ENCODE data around the gene CDC6.

Gene CDC6

GRCh38 chr17:40331743-40332641 is 44.3 kb downstream of the CDC6 start:
- DNase-seq: peak in 5 of 10 donors; percentile 60 to 92 (median 75)
- intact Hi-C loops (cut with DNase I): no loop called here

GRCh38 chr17:40333781-40334448 is 46.2 kb downstream of the CDC6 start:
- intact Hi-C loops (cut with DNase I): no loop called here
- no peak for DNase-seq

GRCh38 chr17:40335620-40336019 is 47.9 kb downstream of the CDC6 start:
- intact Hi-C loops (cut with DNase I): no loop called here
- DNase-seq: no peak

- peak in 3 of 10 donors; percentile 53 to 89 (median 79) for DNase-seq
- intact Hi-C loops (cut with DNase I): no loop called here
Observed at GRCh38 chr17:40337351-40337750, 49.7 kb downstream of the CDC6 start.

- DNase-seq: peak in 1 of 10 donors; percentile 58
- intact Hi-C loops (cut with DNase I): no loop called here
Observed at GRCh38 chr17:40338058-40338457, 50.4 kb downstream of the CDC6 start.

GRCh38 chr17:40338941-40339649 is 51.4 kb downstream of the CDC6 start:
- intact Hi-C loops (cut with DNase I): no loop called here
- no peak for DNase-seq

GRCh38 chr17:40340327-40340726 is 52.6 kb downstream of the CDC6 start:
- intact Hi-C loops (cut with DNase I): no loop called here
- DNase-seq: no peak

GRCh38 chr17:40340880-40341807 is 53.5 kb downstream of the CDC6 start:
- intact Hi-C loops (cut with DNase I): no loop called here
- DNase-seq: peak in 9 of 10 donors; percentile 61 to 97 (median 79)

- DNase-seq: peak in 8 of 10 donors; percentile 63 to 95 (median 78)
- intact Hi-C loops (cut with DNase I): no loop called here
Observed at GRCh38 chr17:40341808-40342503, 54.3 kb downstream of the CDC6 start.

- intact Hi-C loops (cut with DNase I): no loop called here
- no peak for DNase-seq
Observed at GRCh38 chr17:40342504-40343218, 55.0 kb downstream of the CDC6 start.

- no peak for DNase-seq
Observed at GRCh38 chr17:40343219-40344119, 55.8 kb downstream of the CDC6 start.

GRCh38 chr17:40344421-40345160 is 56.9 kb downstream of the CDC6 start:
- intact Hi-C loops (cut with DNase I): no loop called here
- DNase-seq: no peak

More at GRCh38 chr17:40343219-40344119, 55.8 kb downstream of the CDC6 start:
- intact Hi-C loops (cut with DNase I): no loop called here

GRCh38 chr17:40345161-40345993 is 57.7 kb downstream of the CDC6 start:
- peak in 5 of 10 donors; percentile 55 to 90 (median 57) for DNase-seq
- intact Hi-C loops (cut with DNase I): no loop called here

- DNase-seq: no peak
- intact Hi-C loops (cut with DNase I): no loop called here
Observed at GRCh38 chr17:40345994-40346764, 58.5 kb downstream of the CDC6 start.

GRCh38 chr17:40346765-40347158 is 59.1 kb downstream of the CDC6 start:
- DNase-seq: no peak
- intact Hi-C loops (cut with DNase I): no loop called here
